GM23338 (cell line): ENCODE data around the gene ZNF488. TPM values are rescaled to one million over a fixed set of nuclear protein-coding genes. Genes with fewer than 3 reads are reported as not detected.

ENCODE experiments used
- ATAC-seq: fragments of 200-7000 bp; cut with Tn5 transposase; 3 replicates; pipeline ENCODE4 v1.9.1; 2020
- DNase-seq: peaks from one replicate; pipeline ENCODE4 v3.0.0-alpha.2; 2015; ENCODE audit warnings: low spot score
- H2AFZ ChIP-seq: fragments of 200-600 bp; sonication (generic); 2 replicates; pipeline ENCODE4 v1.8.0; 2016; ENCODE audit warnings: antibody characterized with exemption, mild to moderate bottlenecking, moderate library complexity
- H3F3A ChIP-seq: fragments of 200-600 bp; sonication (generic); replicated peaks from 2 replicates; pipeline ENCODE4 v1.8.0; 2017; ENCODE audit warnings: antibody characterized with exemption, mixed run types, low read depth
- H3K27ac ChIP-seq: fragments of 200-600 bp; sonication (generic); 2 replicates; pipeline ENCODE4 v1.6.1; 2016; ENCODE audit warnings: low read depth
- H3K27me3 ChIP-seq: fragments of 200-600 bp; sonication (generic); 2 replicates; pipeline ENCODE4 v1.8.0; 2016; ENCODE audit warnings: mild to moderate bottlenecking, mixed run types, moderate library complexity; ENCODE audit not compliant: insufficient read depth
- H3K36me3 ChIP-seq: fragments of 200-600 bp; sonication (generic); 2 replicates; pipeline ENCODE4 v1.8.0; 2016; ENCODE audit warnings: mild to moderate bottlenecking; ENCODE audit not compliant: insufficient read depth
- H3K4me1 ChIP-seq: fragments of 200-600 bp; sonication (generic); 2 replicates; pipeline ENCODE4 v1.8.0; 2016; ENCODE audit warnings: mild to moderate bottlenecking, moderate library complexity; ENCODE audit not compliant: insufficient read depth
- H3K4me2 ChIP-seq: fragments of 200-600 bp; sonication (generic); 2 replicates; pipeline ENCODE4 v1.7.1; 2017; ENCODE audit warnings: mixed run types
- H3K4me3 ChIP-seq: fragments of 200-600 bp; sonication (generic); 2 replicates; pipeline ENCODE4 v1.6.1; 2016; ENCODE audit warnings: mixed run types
- H3K79me2 ChIP-seq: fragments of 200-600 bp; sonication (generic); replicated peaks from 2 replicates; pipeline ENCODE4 v1.8.0; 2017; ENCODE audit warnings: mild to moderate bottlenecking; ENCODE audit not compliant: insufficient read depth
- H3K9me2 ChIP-seq: fragments of 200-600 bp; sonication (generic); 2 replicates; pipeline ENCODE4 v1.8.0; 2017; ENCODE audit not compliant: insufficient read depth
- H4K20me1 ChIP-seq: fragments of 200-600 bp; sonication (generic); replicated peaks from 2 replicates; pipeline ENCODE4 v1.8.0; 2017; ENCODE audit warnings: mild to moderate bottlenecking; ENCODE audit not compliant: insufficient read depth
- H3K27ac Mint-ChIP-seq: 2 replicates; pipeline ENCODE4 v1.8.0; 2020; ENCODE audit warnings: inconsistent platforms, mild to moderate bottlenecking, moderate library complexity, mixed read lengths
- H3K27me3 Mint-ChIP-seq: 3 replicates; pipeline ENCODE4 v1.8.0; 2022; ENCODE audit warnings: low read depth, mild to moderate bottlenecking, moderate library complexity, mixed read lengths, inconsistent platforms; ENCODE audit not compliant: insufficient read depth, poor library complexity
- H3K36me3 Mint-ChIP-seq: 3 replicates; pipeline ENCODE4 v1.8.0; 2021; ENCODE audit warnings: low read depth, mild to moderate bottlenecking, inconsistent platforms, moderate library complexity, mixed read lengths
- H3K4me1 Mint-ChIP-seq: 3 replicates; pipeline ENCODE4 v1.8.0; 2020; ENCODE audit warnings: mild to moderate bottlenecking, inconsistent platforms, mixed read lengths
- H3K4me3 Mint-ChIP-seq: 3 replicates; pipeline ENCODE4 v1.8.0; 2021; ENCODE audit warnings: moderate library complexity, mild to moderate bottlenecking, inconsistent platforms, mixed read lengths
- H3K9me3 Mint-ChIP-seq: 3 replicates; pipeline ENCODE4 v1.8.0; 2020; ENCODE audit warnings: moderate library complexity, mild to moderate bottlenecking, inconsistent platforms, mixed read lengths
- CREB1 ChIP-seq: fragments of 250-450 bp; sonication (Bioruptor Pico); IDR thresholded peaks from 2 replicates; pipeline ENCODE4 v1.5.0; 2020; ENCODE audit warnings: low read depth, mild to moderate bottlenecking, moderate library complexity
- CTCF ChIP-seq, 2 experiments: fragments of 200-600 bp in 1 of 2; sonication (generic) in 1 of 2; conservative IDR thresholded peaks; 2 replicates each; pipeline versions ENCODE4 v1.5.1 to v1.6.1; 2016 to 2017; ENCODE audit warnings: antibody characterized with exemption in 2 of 2, low read depth in 2 of 2, mild to moderate bottlenecking in 2 of 2, moderate library complexity in 1 of 2
- EZH2 ChIP-seq: fragments of 200-600 bp; sonication (generic); IDR thresholded peaks from one replicate; pipeline ENCODE4 v1.8.0; 2017; ENCODE audit warnings: antibody characterized with exemption, mild to moderate bottlenecking, low read depth; ENCODE audit not compliant: unreplicated experiment
- EZH2phosphoT487 ChIP-seq: fragments of 200-600 bp; sonication (generic); IDR thresholded peaks from one replicate; pipeline ENCODE4 v1.8.1; 2018; ENCODE audit warnings: antibody characterized with exemption; ENCODE audit not compliant: unreplicated experiment
- JUNB ChIP-seq: IDR thresholded peaks from one replicate; pipeline ENCODE4 v1.6.1; 2016; ENCODE audit warnings: antibody characterized with exemption; ENCODE audit not compliant: unreplicated experiment
- NANOG ChIP-seq: IDR thresholded peaks from 2 replicates; pipeline ENCODE4 v1.6.1; 2016; ENCODE audit warnings: antibody characterized with exemption, borderline replicate concordance
- POLR2AphosphoS5 ChIP-seq: IDR thresholded peaks from 2 replicates; pipeline ENCODE4 v1.6.1; 2016; ENCODE audit warnings: antibody characterized with exemption, low read depth
- STAT1 ChIP-seq: IDR thresholded peaks from one replicate; pipeline ENCODE4 v1.6.1; 2016; ENCODE audit warnings: antibody characterized with exemption; ENCODE audit not compliant: unreplicated experiment
- ZNF114 ChIP-seq: fragments of 250-450 bp; sonication (Bioruptor Pico); IDR thresholded peaks from 2 replicates; pipeline ENCODE4 v1.5.0; 2020; ENCODE audit warnings: mild to moderate bottlenecking, moderate library complexity
- ZNF331 ChIP-seq: fragments of 250-450 bp; sonication (Bioruptor Pico); IDR thresholded peaks from 2 replicates; pipeline ENCODE4 v1.5.0; 2020; ENCODE audit warnings: low read depth, mild to moderate bottlenecking, moderate library complexity
- polyA plus RNA-seq: library from polyadenylated mRNA; unstranded; fragments of >200 nt; fragmentation: Nextera tagmentation; extraction: Ambion mirVana; gene quantifications from 2 replicates; pipeline ENCODE4 v1.2.1, GENCODE V29; 2016
- total RNA-seq: library from RNA; depleted of rRNA; stranded (reverse); fragments of >200 nt; shearing (Covaris generic); gene quantifications from 2 replicates; pipeline ENCODE4 v1.2.3, GENCODE V29; 2014
- TF ChIP-seq, protein P1 (sequence below): IDR thresholded peaks from one replicate; pipeline ENCODE4 v1.6.1; 2018; ENCODE audit warnings: antibody characterized with exemption; ENCODE audit not compliant: unreplicated experiment
- TF ChIP-seq, protein P2 (sequence below): IDR thresholded peaks from 2 replicates; pipeline ENCODE4 v1.6.1; 2016; ENCODE audit warnings: antibody characterized with exemption
- TF ChIP-seq, protein P3 (sequence below): fragments of 250-450 bp; sonication (Bioruptor Pico); IDR thresholded peaks from 2 replicates; pipeline ENCODE4 v1.5.0; 2020; ENCODE audit warnings: mild to moderate bottlenecking, moderate library complexity

ZNF488 gene
- total and polyA plus RNA-seq, 2 experiments from 2014 or later: 2.5 to 5.2 TPM

GRCh38 chr10:47359101-47359500, 25.0 kb downstream of the ZNF488 start:
- H3K27me3 Mint-ChIP-seq: peaks cover 5% of the 10 kb centered on the region
- H3K36me3 Mint-ChIP-seq: no peaks in the 10 kb centered on the region
- Histone ChIP-seq H3K4me1 (no peaks in the 10 kb centered on the region), H4K20me1 (no peaks in the 10 kb centered on the region), H3K79me2 (no peaks in the 10 kb centered on the region), H3K36me3 (no peaks in the 10 kb centered on the region), H3K4me3 (no peak overlapping the region), H2AFZ (no peak overlapping the region), H3K27ac (no peak overlapping the region), H3K27me3 (no peaks in the 10 kb centered on the region), H3K4me2 (no peak overlapping the region), H3F3A (no peaks in the 10 kb centered on the region), H3K9me2 (no peaks in the 10 kb centered on the region)
- H3K4me3 Mint-ChIP-seq: no peak overlapping the region
- DNase-seq: no peak
- no peaks in the 10 kb centered on the region for H3K9me3 Mint-ChIP-seq
- H3K4me1 Mint-ChIP-seq: peaks cover 2% of the 10 kb centered on the region; the same call in 2 of the 3 replicates
- no peak for ATAC-seq
- no peak for TF ChIP-seq NANOG
- TF ChIP-seq, protein P1, sequence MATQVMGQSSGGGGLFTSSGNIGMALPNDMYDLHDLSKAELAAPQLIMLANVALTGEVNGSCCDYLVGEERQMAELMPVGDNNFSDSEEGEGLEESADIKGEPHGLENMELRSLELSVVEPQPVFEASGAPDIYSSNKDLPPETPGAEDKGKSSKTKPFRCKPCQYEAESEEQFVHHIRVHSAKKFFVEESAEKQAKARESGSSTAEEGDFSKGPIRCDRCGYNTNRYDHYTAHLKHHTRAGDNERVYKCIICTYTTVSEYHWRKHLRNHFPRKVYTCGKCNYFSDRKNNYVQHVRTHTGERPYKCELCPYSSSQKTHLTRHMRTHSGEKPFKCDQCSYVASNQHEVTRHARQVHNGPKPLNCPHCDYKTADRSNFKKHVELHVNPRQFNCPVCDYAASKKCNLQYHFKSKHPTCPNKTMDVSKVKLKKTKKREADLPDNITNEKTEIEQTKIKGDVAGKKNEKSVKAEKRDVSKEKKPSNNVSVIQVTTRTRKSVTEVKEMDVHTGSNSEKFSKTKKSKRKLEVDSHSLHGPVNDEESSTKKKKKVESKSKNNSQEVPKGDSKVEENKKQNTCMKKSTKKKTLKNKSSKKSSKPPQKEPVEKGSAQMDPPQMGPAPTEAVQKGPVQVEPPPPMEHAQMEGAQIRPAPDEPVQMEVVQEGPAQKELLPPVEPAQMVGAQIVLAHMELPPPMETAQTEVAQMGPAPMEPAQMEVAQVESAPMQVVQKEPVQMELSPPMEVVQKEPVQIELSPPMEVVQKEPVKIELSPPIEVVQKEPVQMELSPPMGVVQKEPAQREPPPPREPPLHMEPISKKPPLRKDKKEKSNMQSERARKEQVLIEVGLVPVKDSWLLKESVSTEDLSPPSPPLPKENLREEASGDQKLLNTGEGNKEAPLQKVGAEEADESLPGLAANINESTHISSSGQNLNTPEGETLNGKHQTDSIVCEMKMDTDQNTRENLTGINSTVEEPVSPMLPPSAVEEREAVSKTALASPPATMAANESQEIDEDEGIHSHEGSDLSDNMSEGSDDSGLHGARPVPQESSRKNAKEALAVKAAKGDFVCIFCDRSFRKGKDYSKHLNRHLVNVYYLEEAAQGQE: no peak
- TF ChIP-seq ZNF331: no peak
- no peak for TF ChIP-seq EZH2
- TF ChIP-seq, protein P2, sequence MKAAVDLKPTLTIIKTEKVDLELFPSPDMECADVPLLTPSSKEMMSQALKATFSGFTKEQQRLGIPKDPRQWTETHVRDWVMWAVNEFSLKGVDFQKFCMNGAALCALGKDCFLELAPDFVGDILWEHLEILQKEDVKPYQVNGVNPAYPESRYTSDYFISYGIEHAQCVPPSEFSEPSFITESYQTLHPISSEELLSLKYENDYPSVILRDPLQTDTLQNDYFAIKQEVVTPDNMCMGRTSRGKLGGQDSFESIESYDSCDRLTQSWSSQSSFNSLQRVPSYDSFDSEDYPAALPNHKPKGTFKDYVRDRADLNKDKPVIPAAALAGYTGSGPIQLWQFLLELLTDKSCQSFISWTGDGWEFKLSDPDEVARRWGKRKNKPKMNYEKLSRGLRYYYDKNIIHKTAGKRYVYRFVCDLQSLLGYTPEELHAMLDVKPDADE: no peak
- no peak for TF ChIP-seq JUNB
- TF ChIP-seq ZNF114 (CRISPR knock-in tag): no peak
- no peak for TF ChIP-seq STAT1
- no peak for TF ChIP-seq CREB1
- TF ChIP-seq EZH2phosphoT487: no peak
- TF ChIP-seq CTCF (conservative IDR thresholded peaks at IDR 0.05; ENCODE audit: low read depth in 2 of 2): no peak
- TF ChIP-seq POLR2AphosphoS5: no peak
- TF ChIP-seq, protein P3, sequence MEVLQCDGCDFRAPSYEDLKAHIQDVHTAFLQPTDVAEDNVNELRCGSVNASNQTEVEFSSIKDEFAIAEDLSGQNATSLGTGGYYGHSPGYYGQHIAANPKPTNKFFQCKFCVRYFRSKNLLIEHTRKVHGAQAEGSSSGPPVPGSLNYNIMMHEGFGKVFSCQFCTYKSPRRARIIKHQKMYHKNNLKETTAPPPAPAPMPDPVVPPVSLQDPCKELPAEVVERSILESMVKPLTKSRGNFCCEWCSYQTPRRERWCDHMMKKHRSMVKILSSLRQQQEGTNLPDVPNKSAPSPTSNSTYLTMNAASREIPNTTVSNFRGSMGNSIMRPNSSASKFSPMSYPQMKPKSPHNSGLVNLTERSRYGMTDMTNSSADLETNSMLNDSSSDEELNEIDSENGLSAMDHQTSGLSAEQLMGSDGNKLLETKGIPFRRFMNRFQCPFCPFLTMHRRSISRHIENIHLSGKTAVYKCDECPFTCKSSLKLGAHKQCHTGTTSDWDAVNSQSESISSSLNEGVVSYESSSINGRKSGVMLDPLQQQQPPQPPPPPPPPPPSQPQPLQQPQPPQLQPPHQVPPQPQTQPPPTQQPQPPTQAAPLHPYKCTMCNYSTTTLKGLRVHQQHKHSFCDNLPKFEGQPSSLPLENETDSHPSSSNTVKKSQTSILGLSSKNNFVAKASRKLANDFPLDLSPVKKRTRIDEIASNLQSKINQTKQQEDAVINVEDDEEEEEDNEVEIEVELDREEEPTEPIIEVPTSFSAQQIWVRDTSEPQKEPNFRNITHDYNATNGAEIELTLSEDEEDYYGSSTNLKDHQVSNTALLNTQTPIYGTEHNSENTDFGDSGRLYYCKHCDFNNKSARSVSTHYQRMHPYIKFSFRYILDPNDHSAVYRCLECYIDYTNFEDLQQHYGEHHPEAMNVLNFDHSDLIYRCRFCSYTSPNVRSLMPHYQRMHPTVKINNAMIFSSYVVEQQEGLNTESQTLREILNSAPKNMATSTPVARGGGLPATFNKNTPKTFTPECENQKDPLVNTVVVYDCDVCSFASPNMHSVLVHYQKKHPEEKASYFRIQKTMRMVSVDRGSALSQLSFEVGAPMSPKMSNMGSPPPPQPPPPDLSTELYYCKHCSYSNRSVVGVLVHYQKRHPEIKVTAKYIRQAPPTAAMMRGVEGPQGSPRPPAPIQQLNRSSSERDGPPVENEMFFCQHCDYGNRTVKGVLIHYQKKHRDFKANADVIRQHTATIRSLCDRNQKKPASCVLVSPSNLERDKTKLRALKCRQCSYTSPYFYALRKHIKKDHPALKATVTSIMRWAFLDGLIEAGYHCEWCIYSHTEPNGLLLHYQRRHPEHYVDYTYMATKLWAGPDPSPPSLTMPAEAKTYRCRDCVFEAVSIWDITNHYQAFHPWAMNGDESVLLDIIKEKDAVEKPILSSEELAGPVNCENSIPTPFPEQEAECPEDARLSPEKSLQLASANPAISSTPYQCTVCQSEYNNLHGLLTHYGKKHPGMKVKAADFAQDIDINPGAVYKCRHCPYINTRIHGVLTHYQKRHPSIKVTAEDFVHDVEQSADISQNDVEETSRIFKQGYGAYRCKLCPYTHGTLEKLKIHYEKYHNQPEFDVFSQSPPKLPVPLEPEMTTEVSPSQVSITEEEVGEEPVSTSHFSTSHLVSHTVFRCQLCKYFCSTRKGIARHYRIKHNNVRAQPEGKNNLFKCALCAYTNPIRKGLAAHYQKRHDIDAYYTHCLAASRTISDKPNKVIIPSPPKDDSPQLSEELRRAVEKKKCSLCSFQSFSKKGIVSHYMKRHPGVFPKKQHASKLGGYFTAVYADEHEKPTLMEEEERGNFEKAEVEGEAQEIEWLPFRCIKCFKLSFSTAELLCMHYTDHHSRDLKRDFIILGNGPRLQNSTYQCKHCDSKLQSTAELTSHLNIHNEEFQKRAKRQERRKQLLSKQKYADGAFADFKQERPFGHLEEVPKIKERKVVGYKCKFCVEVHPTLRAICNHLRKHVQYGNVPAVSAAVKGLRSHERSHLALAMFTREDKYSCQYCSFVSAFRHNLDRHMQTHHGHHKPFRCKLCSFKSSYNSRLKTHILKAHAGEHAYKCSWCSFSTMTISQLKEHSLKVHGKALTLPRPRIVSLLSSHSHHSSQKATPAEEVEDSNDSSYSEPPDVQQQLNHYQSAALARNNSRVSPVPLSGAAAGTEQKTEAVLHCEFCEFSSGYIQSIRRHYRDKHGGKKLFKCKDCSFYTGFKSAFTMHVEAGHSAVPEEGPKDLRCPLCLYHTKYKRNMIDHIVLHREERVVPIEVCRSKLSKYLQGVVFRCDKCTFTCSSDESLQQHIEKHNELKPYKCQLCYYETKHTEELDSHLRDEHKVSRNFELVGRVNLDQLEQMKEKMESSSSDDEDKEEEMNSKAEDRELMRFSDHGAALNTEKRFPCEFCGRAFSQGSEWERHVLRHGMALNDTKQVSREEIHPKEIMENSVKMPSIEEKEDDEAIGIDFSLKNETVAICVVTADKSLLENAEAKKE (CRISPR knock-in tag): no peak
- no peak overlapping the region for H3K27ac Mint-ChIP-seq
